GM10248 (cell line): ENCODE results near the gene RAB1B.

Experiments used
- CTCF ChIA-PET: fragments of 300-600 bp; sonication (Branson Sonifier 250); formaldehyde crosslinking; extraction: SDS; loops from one replicate; lab custom pipeline; 2021; ENCODE audit warnings: antibody characterized with exemption; lab: Yijun Ruan, JAX
- POLR2A ChIA-PET: fragments of 350-650 bp; sonication (Branson Sonifier 250); formaldehyde crosslinking; extraction: SDS; loops from one replicate; lab custom pipeline; 2020; ENCODE audit warnings: antibody characterized with exemption; lab: Yijun Ruan, JAX
- DNase-seq: peaks from one replicate; pipeline ENCODE4 v3.0.0; 2012; ENCODE audit errors: extremely low spot score
- CTCF ChIP-seq: IDR thresholded peaks from 2 replicates; pipeline ENCODE4 v1.5.1; 2012; ENCODE audit warnings: mild to moderate bottlenecking, low read depth; ENCODE audit errors: extremely low read depth, missing control alignments, control extremely low read depth

RAB1B gene

GRCh38 chr11:66288671-66289547 is 20.5 kb downstream of the RAB1B start, which contains the start of gene YIF1A:
Gene YIF1A (minus strand): TSS chr11:66289143. CDS start chr11:66288985, 158 bp downstream.
- peak; percentile 100 for DNase-seq
- POLR2A ChIA-PET = interaction anchor here (0.6 to 1.2 kb wide), 6 partner anchors 9 to 65 kb away, joined by 3 to 14 read pairs (median 6); partner anchors contain the start of gene RAB1B
- TF ChIP-seq CTCF = no peak
- CTCF ChIA-PET = interaction anchor here (0.7 to 10.6 kb wide), 10 partner anchors 9 to 244 kb away, joined by 3 to 92 read pairs (median 4); partner anchors contain the start of gene RIN1

- POLR2A ChIA-PET = interaction anchor here (0.5 to 1.2 kb wide), 7 partner anchors 10 to 782 kb away, joined by 3 to 14 read pairs (median 7); partner anchors contain the start of gene RAB1B
- DNase-seq = peak; percentile 90
- no peak for TF ChIP-seq CTCF
- CTCF ChIA-PET = interaction anchor here (0.9 to 10.6 kb wide), 11 partner anchors 10 to 245 kb away, joined by 3 to 92 read pairs (median 4); partner anchors contain the start of gene RIN1
These were observed 21.3 kb downstream of the RAB1B start for GRCh38 chr11:66289548-66290329.

GRCh38 chr11:66290330-66290621 is 21.8 kb downstream of the RAB1B start:
- no peak for TF ChIP-seq CTCF
- no peak for DNase-seq
- ChIA-PET CTCF (interaction anchor here (1.3 to 1.9 kb wide), 4 partner anchors 7 to 223 kb away, joined by 3 to 12 read pairs (median 6); no protein-coding TSS in a partner anchor), POLR2A (interaction anchor here (1.2 kb wide), 1 partner anchor 22 kb away, joined by 4 read pairs; no protein-coding TSS in a partner anchor)

GRCh38 chr11:66291303-66291705 is 22.9 kb downstream of the RAB1B start:
- no peak for TF ChIP-seq CTCF
- ChIA-PET CTCF (interaction anchor here (0.6 to 1.9 kb wide), 6 partner anchors 8 to 98 kb away, joined by 3 to 12 read pairs (median 3); no protein-coding TSS in a partner anchor), POLR2A (interaction anchor here (1.2 kb wide), 1 partner anchor 21 kb away, joined by 4 read pairs; no protein-coding TSS in a partner anchor)
- DNase-seq = no peak

- CTCF ChIA-PET = interaction anchor here (0.6 to 1.9 kb wide), 6 partner anchors 9 to 98 kb away, joined by 3 to 12 read pairs (median 3); no protein-coding TSS in a partner anchor
- no peak for DNase-seq
- TF ChIP-seq CTCF = no peak
- POLR2A ChIA-PET = interaction anchor here (1.2 kb wide), 1 partner anchor 21 kb away, joined by 4 read pairs; no protein-coding TSS in a partner anchor
These were observed 23.5 kb downstream of the RAB1B start, which contains the start of gene TMEM151A for GRCh38 chr11:66291706-66292542. Gene TMEM151A (plus strand): TSS chr11:66291894. CDS start chr11:66292014, 120 bp downstream.
